Suppressor macrophage (primary cell): Measurements from ENCODE around the gene AKAP13.

Experiments
- DNase-seq, 4 experiments: peaks; one replicate each; pipeline ENCODE4 v3.0.0-alpha.2; 2020 to 2022

Gene AKAP13

DNA sequence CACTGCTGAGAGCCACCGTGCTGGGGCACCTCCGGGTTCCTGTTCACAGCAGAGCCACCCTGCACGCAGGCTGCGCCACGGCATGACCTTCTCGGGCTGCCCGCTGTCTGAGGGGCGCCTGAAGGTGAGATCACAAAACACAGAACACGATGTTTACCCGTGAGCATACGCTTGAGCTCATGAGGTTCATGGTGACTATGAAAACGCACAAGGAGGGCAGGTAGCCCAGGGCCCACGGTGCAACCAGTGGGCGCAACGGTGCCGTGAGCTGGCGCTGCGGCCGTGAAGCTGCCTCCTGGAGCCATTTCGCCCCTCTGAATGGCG, 378.2 kb downstream of the AKAP13 start:
- no peak for DNase-seq

- no peak for DNase-seq
Measured at GRCh38 chr15:85759376-85759775, 379.0 kb downstream of the AKAP13 start.

DNA sequence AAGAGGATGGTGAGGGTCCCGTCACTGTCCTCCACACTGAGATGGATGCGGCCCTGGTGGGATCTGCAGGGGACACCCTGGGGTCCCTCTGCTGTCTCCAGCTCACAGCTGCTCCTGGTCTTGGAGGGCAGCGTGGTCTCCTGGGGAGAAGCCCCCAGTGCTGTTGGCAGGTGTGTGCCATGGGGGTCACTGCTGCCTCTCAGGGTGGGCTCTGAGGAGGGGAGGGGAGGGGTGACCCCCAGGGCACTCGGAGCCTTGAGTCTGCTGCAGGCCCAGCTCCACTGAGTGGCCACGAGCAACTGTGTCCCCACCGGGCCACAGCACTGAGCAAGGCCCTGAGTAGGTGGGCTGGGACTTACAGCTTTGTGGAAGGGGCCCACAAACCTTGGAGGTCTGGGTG, 379.6 kb downstream of the AKAP13 start:
- DNase-seq, result no peak

GRCh38 chr15:85760531-85761371, 380.3 kb downstream of the AKAP13 start:
- DNase-seq, result no peak

DNA sequence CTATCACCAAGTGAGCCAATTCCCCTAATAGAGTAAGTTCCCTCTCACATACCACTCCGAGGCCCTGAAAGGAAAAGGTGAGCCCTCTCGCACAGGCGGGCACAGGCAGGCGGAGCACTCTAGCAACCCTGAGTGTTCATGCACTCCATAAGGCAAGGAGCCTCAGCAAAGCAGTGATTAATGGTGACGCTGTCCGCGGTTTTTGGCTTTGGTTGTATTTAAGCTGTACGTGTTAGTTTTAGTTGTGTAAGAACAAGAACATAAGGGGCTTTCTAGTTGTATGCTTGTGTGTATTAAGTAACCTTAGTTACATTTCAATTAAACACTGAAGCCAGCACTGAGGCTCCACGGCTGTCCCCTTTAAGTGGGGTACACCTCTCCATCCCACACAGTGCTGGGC, 381.2 kb downstream of the AKAP13 start:
- DNase-seq, result no peak

DNA sequence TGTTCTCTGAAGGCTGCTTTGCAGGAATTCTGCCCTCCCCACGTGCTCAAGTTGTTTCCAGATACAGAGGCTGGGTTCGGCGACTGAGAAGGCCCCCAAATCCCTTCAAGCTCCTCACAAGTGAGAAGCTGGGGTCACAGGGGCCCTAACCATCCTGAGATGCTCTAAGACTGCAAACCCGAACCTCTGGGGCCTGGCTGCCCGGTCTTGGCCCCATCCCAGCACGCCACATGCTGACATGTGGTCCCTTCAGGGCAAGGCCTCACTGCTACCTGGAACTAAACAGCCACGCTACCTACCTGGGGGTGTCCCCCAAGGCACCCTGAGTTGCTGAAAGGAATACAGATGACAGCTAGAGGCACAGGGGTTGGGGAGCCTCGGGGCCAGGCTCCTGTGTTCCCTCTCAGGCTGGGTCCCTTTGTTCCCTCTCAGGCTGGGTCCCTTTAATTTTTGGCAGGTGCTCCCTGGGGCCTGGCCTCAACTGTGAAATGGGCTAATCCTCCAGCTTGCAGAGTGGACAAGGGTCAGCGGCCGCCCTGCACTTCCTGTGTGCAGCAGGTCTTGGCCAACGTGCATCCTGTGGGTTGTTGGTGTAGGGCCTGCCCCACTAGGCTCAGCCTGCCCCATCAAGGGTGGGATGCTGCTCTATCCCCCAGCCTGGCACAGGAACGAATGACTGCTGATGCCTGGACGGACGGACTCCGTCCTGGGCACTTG, 381.8 kb downstream of the AKAP13 start:
- no peak for DNase-seq

DNA sequence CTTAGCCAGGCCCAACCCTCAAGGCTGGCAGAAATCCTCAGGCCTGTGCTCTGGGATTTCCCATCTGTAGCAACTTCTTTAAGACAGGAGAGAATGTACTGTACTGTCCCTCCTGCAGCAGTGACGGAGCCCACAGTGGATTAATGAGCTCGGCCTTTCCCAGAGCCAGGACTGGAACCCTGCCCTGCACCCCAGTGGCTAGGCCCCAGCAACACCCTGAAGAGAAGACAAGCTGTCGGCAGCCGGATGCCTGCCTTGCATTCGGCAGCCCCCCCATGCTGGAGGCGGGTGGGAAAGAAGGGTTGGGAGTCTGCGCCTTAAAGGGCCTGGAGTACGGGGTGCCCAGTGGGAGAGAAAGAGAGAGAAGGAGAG, 382.3 kb downstream of the AKAP13 start:
- no peak for DNase-seq

DNA sequence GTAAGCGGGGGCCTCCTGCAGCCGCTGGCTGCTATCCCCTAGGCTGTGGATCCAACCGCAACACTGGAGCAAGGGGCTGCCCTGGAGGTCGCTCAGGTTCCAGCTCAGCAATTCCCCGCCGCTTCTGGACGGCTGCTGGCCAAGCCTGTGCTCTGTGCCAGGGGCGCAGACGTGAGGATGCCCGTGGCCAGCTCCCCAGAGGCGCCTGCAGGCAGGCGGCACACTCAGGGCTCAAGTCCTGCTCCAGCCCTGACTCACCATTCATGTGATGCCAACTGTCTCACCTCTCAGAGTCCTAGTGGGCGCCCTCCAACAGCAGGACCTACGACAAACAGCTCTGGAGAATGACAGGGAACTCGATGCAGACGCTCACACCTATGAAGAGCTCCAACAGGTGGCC, 382.8 kb downstream of the AKAP13 start:
- no peak for DNase-seq

DNA sequence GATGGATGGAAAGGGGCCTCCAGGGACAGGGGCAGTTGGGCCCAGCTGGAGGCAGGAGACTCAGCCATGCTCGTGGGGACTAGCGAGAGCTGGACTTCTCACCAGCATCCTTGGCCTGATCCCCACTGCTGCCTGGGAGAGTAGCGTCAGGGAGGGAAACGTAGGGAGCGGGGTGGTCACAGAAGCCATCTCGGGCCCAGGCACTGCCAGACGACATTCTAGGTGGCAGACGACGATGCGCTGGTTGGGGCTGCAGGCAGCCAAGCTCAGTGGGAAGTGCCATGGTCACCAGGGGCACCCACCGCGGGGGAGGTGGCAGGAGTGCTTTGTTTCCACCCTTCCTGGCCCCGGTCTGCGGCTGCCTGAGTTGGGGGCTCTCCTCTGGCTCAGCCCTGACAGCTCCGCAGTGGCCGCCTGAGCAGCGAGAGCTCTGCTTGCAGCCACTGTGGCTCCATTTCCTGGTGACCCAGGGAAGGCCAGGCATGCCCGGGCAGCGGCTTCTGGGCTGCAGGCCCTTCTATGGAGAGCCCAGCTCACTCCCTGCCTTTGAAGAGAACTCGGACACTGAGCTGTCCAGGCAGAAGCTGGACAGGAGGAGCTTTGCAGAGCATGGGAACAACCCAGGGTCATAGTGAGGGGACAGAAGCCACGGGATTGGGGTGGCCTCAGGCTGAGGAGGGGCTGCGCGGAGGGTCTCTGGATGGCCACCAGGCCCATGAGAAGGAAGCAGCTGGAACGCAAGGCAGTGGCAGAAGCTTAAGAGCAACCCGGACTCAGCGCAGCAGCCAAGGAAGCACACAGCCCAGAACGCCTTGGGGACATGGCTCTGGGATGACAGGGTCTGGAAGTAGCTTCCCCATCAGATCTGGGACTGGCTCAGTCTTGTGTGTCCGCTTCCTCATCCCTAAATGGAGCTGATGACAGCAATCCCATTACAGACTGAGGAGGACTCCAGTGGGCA, 383.6 kb downstream of the AKAP13 start:
- DNase-seq, result no peak

GRCh38 chr15:85764649-85765277, 384.4 kb downstream of the AKAP13 start:
- peak in 3 of 4 experiments; percentile 30 to 43 (median 40) for DNase-seq

GRCh38 chr15:85766001-85766831, 385.8 kb downstream of the AKAP13 start:
- DNase-seq, result no peak

GRCh38 chr15:85767785-85768529, 387.6 kb downstream of the AKAP13 start:
- DNase-seq, result no peak

GRCh38 chr15:85768595-85769168, 388.3 kb downstream of the AKAP13 start:
- DNase-seq, result no peak

DNA sequence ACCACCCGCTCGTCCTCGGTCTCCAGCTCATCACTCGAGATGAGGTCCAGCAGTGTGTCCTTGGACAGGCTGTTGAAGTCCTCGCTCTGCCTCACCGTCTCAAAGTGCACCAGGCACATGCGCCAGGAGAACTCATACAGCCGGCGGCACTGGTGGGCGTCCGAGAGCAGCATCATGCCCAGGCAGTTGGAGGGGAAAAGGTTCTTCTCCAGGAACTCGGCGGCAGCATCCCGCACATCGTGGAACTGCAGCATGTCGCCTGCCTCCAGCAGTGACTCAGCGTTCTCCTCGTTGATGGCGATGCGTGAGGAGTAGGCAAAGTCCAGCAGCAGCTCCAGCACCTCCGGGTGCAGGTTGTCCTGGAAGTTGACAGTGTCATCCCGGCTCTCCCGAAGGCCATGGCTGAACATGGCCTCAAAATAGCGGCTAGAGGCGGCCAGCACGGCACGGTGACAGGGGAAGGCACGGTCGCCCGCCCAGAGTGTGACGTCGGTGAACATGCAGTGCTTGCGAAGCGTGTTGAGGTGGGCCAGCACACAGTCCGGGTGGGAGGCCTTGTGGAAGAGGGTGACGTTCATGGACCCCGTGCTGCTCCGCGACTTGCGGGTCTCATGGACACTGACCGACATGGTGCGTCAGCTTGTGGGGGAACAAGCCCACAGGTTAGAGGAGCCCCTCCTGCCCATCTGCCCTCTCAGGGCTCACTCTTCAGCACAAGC, 388.9 kb downstream of the AKAP13 start:
- no peak for DNase-seq

DNA sequence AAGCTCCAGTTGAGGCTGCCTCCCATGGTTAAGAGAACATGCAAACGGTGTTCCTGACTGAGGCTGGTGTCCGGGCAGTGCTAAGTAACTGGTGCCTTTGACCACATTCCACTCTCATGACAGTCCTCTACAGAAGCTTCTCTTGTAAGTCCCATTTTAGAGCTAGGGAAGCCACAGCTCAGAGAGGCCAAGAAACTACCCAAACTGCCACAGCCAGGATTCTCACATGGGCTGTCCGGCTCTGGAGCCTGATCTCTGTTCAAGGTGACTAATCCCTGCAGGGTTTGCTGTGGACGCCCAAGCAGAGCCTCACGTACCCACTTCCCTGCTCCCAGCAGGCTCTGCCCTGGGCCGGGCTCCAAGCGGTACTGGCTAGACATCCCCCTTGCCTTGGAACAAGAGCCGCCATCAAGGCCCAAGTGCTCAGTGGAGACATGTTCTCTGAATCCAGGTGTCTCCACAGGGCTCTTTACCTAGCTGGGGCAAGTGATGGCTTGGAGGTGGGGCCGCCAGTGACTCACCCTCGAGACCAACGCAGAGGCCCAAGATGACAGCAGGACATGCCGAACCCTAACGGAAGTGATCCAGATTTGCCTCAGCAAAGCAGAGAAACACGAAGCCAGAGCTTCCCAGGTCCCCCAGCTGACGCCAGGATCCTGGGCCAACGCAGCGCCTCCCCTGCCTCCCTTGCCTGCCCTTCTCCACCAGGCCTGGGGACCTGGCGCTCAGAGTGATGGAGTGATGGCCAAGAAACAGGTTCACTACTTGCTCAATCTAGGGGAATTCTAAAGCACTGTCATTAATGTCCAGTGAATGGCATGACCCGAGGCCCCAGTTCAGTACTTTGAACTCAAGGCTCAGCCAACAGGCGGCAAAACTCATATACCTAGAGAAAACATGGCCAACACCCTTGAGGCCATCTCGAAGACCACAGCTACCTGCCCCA, 390.0 kb downstream of the AKAP13 start:
- no peak for DNase-seq

GRCh38 chr15:85771271-85771670, 390.9 kb downstream of the AKAP13 start:
- DNase-seq, result no peak

- no peak for DNase-seq
Measured at GRCh38 chr15:85771781-85772445, 391.5 kb downstream of the AKAP13 start.

- DNase-seq, result no peak
Measured at GRCh38 chr15:85772668-85773067, 392.3 kb downstream of the AKAP13 start.
